ENCODE results near the gene SEMA6A. TPM values are rescaled to one million over a fixed set of nuclear protein-coding genes. Genes with fewer than 3 reads are reported as not detected.
"Not testable (repeated sequence)": the region's sequence is repeated elsewhere in the genome, so short reads cannot be mapped to it uniquely, and the experiment has no call there.

Gene SEMA6A
- total RNA-seq, 2 donors from 2014 or later: 7.4 to 11.4 TPM

DNA sequence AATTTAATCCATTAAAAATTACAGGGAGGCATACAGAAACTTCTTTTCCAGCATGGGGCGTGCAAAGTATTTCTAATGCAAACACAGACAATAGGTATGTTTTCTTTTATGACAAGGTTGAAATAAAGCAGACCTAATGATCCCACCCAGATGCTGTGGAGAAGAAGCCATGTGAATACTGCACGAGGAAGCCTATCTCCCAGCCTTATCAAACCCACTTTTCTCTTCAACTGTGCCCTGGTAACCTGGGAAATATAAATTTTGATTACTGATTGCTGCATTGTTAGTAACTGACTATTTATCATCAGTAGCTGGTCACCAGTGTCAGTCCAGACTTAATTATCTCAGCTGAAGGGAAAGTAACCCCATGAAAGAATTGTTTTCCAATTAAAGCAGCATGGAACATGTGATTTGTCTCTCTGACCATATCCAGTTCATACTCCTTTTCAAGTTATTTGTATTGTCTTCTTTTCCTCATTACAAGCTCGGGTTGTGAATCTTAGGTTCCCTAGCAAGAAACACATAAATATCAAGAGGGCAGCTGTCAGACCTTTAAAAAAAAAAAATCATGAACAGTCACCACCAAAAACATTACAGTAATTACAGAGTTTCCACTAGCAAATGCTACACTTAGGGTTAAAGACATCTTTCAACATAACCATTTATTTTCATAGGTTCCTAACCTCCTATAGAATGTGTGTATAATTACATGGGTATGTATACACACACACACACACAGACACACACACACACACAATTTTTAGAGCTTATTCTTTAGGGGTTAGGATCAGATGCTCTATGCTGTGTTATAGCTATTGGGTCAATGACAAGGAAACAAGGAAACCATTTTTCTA, 50.3 kb downstream of the SEMA6A start:
- H3K36me3 ChIP-seq: no peaks in the 10 kb centered on the region
- no peak overlapping the region for H3K4me3 ChIP-seq
- DNase-seq (ENCODE audit: low spot score): no peak
- ATAC-seq (ENCODE audit: insufficient number of reproducible peaks, low FRiP score, low read depth): no peak
- H3K9me3 ChIP-seq: no peaks in the 10 kb centered on the region
- H3K4me1 ChIP-seq (ENCODE audit: control insufficient read depth in 1 of 2, low read depth in 2 of 2): no peaks in the 10 kb centered on the region
- H3K27me3 ChIP-seq (replicated peaks; ENCODE audit: insufficient read depth): no peaks in the 10 kb centered on the region
- H3K27ac ChIP-seq: no peak overlapping the region
- TF ChIP-seq, protein P1, sequence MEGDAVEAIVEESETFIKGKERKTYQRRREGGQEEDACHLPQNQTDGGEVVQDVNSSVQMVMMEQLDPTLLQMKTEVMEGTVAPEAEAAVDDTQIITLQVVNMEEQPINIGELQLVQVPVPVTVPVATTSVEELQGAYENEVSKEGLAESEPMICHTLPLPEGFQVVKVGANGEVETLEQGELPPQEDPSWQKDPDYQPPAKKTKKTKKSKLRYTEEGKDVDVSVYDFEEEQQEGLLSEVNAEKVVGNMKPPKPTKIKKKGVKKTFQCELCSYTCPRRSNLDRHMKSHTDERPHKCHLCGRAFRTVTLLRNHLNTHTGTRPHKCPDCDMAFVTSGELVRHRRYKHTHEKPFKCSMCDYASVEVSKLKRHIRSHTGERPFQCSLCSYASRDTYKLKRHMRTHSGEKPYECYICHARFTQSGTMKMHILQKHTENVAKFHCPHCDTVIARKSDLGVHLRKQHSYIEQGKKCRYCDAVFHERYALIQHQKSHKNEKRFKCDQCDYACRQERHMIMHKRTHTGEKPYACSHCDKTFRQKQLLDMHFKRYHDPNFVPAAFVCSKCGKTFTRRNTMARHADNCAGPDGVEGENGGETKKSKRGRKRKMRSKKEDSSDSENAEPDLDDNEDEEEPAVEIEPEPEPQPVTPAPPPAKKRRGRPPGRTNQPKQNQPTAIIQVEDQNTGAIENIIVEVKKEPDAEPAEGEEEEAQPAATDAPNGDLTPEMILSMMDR (IDR thresholded peaks at IDR 0.05): no peak

DNA sequence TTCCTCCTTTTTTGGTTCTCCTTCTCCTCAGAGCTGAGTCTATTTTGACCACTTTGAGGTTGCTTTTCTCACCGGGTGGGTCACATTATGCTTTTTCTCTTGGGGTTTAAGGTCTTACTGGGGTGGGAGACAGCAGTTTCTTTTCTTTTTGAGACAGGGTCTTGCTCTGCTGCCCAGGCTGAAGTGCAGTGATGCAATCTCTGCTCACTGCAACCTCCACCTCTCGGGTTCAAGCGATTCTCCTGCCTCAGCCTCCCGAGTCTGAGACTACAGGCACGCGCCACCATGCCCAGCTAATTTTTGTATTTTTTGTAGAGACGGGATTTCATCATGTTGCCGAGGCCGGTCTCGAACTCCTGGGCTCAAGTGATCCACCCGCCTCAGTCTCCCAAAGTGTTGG, 51.4 kb downstream of the SEMA6A start:
- not testable (repeated sequence) for H3K4me1 ChIP-seq (ENCODE audit: control insufficient read depth in 1 of 2, low read depth in 2 of 2); H3K27ac ChIP-seq; H3K27me3 ChIP-seq (replicated peaks; ENCODE audit: insufficient read depth); H3K9me3 ChIP-seq; H3K36me3 ChIP-seq; ATAC-seq (ENCODE audit: insufficient number of reproducible peaks, low FRiP score, low read depth); DNase-seq (ENCODE audit: low spot score); H3K4me3 ChIP-seq

DNA sequence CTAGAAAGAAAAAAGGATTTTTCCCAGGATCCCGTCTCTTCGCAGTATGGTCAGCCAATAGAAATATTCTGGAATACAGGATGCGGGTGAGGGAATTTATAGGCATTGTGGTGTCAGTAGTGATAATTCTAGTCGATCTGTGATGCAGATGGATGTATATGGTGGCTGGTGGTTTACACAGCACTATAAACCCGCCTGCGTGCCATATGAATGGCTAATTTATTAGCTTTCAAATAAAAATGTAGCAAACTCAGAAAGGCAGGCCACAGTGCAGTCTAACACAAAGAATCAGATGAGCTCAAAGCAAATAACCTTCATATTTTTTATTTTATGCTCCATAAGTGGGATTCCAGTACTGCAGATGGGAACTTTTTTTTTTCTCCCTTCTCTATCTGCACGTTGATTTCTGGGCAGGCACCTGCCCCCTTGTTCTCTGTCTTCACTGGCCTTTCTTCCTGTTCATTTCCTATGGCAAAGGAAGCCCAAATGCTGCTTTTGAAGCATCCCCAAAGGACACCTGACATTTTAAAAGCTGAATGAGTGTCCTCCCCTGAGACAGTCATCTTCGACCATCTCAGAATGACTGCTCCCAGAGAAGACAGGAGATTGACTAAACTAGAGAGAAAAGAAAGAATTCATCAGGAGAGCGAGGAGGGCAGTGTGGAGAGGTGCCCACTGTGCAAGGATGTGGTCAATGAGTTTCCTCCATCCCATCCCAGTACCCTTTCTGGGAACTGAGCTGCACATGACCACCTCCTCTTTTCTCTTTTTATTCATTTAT, 52.1 kb downstream of the SEMA6A start:
- no peak for ATAC-seq (ENCODE audit: insufficient number of reproducible peaks, low FRiP score, low read depth)
- TF ChIP-seq, protein P1 (IDR thresholded peaks at IDR 0.05): no peak
- no peak overlapping the region for H3K27ac ChIP-seq

DNA sequence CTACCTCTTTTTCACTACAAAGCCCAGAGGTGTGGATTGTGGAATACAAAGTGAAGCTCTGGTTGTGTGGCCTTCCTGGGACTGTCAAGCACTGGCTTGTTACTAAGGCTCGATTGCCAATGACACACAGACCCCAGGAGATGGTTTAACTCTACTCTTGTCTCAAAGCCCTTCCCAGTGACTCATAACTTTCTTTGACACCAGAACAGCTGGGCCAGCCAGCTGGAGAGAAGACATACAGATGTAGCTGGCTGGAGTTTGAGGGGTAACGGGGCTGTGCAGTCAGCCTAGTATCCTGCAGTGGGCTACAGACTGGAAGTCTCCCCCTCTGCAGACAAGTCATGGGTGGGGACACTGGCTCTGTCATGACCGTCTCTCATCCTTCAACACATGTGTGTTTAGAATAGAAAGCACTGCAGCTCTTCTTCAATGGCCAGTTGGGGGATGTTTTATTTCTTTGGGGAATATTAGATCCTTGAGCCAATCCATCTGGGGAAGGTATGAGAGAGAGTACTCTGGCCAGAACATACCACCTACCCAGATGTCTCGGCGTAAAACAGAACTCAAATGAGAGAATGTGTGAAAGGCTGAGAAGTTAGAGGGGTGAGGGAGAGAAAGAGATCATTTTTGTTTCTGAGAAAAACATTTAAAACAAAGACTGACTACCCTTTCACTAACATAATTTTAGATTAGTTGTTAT, 53.3 kb downstream of the SEMA6A start:
- ATAC-seq (ENCODE audit: insufficient number of reproducible peaks, low FRiP score, low read depth) (no peak), DNase-seq (ENCODE audit: low spot score) (no peak)
- Histone ChIP-seq H3K9me3 (no peaks in the 10 kb centered on the region), H3K4me1 (ENCODE audit: control insufficient read depth in 1 of 2, low read depth in 2 of 2) (no peaks in the 10 kb centered on the region), H3K27ac (no peak overlapping the region), H3K27me3 (replicated peaks; ENCODE audit: insufficient read depth) (no peaks in the 10 kb centered on the region), H3K4me3 (no peak overlapping the region), H3K36me3 (no peaks in the 10 kb centered on the region)
- TF ChIP-seq, protein P1 (IDR thresholded peaks at IDR 0.05): no peak

More for the DNA sequence above, 52.1 kb downstream of the SEMA6A start:
- no peaks in the 10 kb centered on the region for H3K9me3 ChIP-seq
- H3K4me1 ChIP-seq (ENCODE audit: control insufficient read depth in 1 of 2, low read depth in 2 of 2): no peaks in the 10 kb centered on the region
- H3K27me3 ChIP-seq (replicated peaks; ENCODE audit: insufficient read depth): no peaks in the 10 kb centered on the region
- no peaks in the 10 kb centered on the region for H3K36me3 ChIP-seq
- DNase-seq (ENCODE audit: low spot score): no peak
- H3K4me3 ChIP-seq: no peak overlapping the region

DNA sequence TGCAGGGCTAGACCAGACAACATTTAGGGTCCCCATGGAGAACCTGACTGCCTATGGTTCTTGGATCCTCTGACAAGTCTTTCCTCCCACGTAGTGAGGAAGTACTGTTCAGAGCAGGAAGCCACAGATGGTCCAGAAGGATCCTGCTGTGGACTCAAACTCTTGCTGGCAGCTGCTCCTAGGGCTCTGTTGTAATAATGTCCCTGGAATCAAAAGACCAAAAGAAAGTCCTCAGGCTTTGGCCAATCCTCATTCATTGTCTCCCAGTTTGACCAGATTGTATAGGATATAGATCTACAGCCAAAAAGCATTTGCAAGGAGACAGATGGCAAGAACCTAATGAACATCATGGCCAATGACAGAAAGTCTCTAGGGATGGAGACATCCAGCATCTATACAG, 53.9 kb downstream of the SEMA6A start:
- no peaks in the 10 kb centered on the region for H3K9me3 ChIP-seq
- ATAC-seq (ENCODE audit: insufficient number of reproducible peaks, low FRiP score, low read depth) (no peak), DNase-seq (ENCODE audit: low spot score) (no peak)
- TF ChIP-seq, protein P1 (IDR thresholded peaks at IDR 0.05): no peak
- no peaks in the 10 kb centered on the region for H3K27me3 ChIP-seq (replicated peaks; ENCODE audit: insufficient read depth)
- no peaks in the 10 kb centered on the region for H3K36me3 ChIP-seq
- H3K4me1 ChIP-seq (ENCODE audit: control insufficient read depth in 1 of 2, low read depth in 2 of 2): no peaks in the 10 kb centered on the region
- no peak overlapping the region for H3K27ac ChIP-seq
- H3K4me3 ChIP-seq: no peak overlapping the region
